ENCODE measurements around the gene MAST4. TPM values are rescaled to one million over a fixed set of nuclear protein-coding genes. Genes with fewer than 3 reads are reported as not detected.
A peak's percentile ranks its signal among the peaks of the same experiment; 100 is the strongest.

MAST4 gene
- total and polyA plus RNA-seq, 2 of the 4 experiments (the other 2 are of a cell fraction) = 4.8 to 6.8 TPM

DNA sequence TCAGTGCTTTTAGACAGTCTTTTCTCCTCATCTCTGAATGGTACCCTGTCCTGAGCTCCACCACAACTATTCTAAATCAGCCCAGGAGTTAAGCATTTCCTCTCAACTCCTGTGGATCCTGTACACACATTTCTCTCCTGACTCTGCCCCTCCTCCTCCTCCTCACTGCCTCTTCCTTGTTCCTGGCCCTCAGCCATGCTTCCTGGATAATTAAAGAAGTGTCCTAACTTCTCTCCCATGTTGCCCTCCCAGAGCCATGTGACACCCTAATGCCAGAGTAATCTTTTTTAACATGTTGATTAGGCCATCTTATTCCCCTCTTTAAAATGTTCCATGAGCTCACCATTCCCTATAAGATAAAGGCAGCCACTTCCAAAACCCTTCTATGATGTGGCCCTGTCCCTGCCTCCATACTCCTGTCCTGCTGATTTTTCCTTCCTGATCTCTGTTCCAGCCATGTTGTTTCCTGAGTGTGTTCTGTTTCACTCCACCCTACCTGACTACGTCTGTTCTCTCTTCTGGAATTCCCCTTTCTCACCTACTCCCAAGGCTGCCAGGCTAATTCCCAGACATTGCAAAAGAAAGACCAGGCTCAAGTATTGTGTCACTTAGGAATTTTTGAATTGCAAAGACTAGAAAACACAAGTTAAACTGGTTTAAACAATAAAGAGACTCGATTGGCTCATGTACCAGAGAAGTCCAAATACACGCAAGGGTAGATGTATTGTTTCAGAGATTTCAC, 295.2 kb downstream of the MAST4 start:
- DNase-seq (peak; percentile 43), ATAC-seq (ENCODE audit: low read depth) (no peak)
- Histone ChIP-seq H2BK15ac (ENCODE audit: low read depth, low read length) (no peak overlapping the region), H3K56ac (ENCODE audit: extremely low read depth, insufficient read depth, low read length) (no peak overlapping the region), H2AK5ac (ENCODE audit: low read depth, low read length) (no peak overlapping the region), H2BK120ac (ENCODE audit: low read depth, low read length) (no peak overlapping the region), H3K4me2 (ENCODE audit: low read depth, low read length) (no peak overlapping the region), H3K14ac (replicated peaks; ENCODE audit: low read depth, low read length) (no peak overlapping the region), H4K8ac (ENCODE audit: low read depth in 2 of 2, low read length in 2 of 2) (no peak overlapping the region), H3K4ac (ENCODE audit: low read depth, low read length) (no peak overlapping the region), H3K18ac (ENCODE audit: low read depth, low read length) (peak overlapping the region; percentile 29; the same call in 1 of the 2 replicates), H3K4me1 (ENCODE audit: control insufficient read depth, insufficient read depth, low read length) (no peaks in the 10 kb centered on the region; the same call in none of the 2 replicates), H2BK5ac (ENCODE audit: low read depth, low read length, poor library complexity, severe bottlenecking) (no peak overlapping the region), H4K91ac (ENCODE audit: insufficient read depth, low read depth, low read length) (no peak overlapping the region), H2BK20ac (ENCODE audit: low read depth, low read length) (no peak overlapping the region), H4K5ac (ENCODE audit: low read depth, low read length) (no peak overlapping the region), H3K9me3 (ENCODE audit: control insufficient read depth, insufficient read depth, low read length) (no peaks in the 10 kb centered on the region), H2AK9ac (replicated peaks; ENCODE audit: low read depth, low read length, poor library complexity) (no peak overlapping the region), H3K23ac (ENCODE audit: low read depth, low read length) (no peak overlapping the region), H3K9me1 (ENCODE audit: insufficient read depth, low read length) (no peaks in the 10 kb centered on the region), H3K36me3 (ENCODE audit: control insufficient read depth, insufficient read depth, low read length) (no peaks in the 10 kb centered on the region), H2AFZ (replicated peaks; ENCODE audit: low read length, poor library complexity) (no peak overlapping the region), H3K9ac (ENCODE audit: low read depth, low read length) (no peak overlapping the region), H3K27me3 (ENCODE audit: control insufficient read depth, insufficient read depth, low read length) (no peaks in the 10 kb centered on the region; the same call in 1 of the 2 replicates), H3K27ac (ENCODE audit: insufficient read depth, low read length) (no peak overlapping the region), H4K20me1 (ENCODE audit: insufficient read depth, low read length) (no peaks in the 10 kb centered on the region), H3K79me1 (ENCODE audit: low read depth in 1 of 2, low read length in 2 of 2) (no peaks in the 10 kb centered on the region), H3K4me3 (ENCODE audit: insufficient read depth, low read depth, low read length) (no peak overlapping the region)
- TF ChIP-seq MAZ (IDR thresholded peaks at IDR 0.05; ENCODE audit: borderline replicate concordance, low read depth, low read length) (no peak), RAD21 (IDR thresholded peaks at IDR 0.05; ENCODE audit: low read length) (no peak), CEBPB (IDR thresholded peaks at IDR 0.05; ENCODE audit: low read depth, low read length) (no peak), RFX5 (IDR thresholded peaks at IDR 0.05; ENCODE audit: low read depth, low read length) (no peak), SMC3 (IDR thresholded peaks at IDR 0.05; ENCODE audit: low read depth, low read length) (no peak), POLR2A (IDR thresholded peaks at IDR 0.05; ENCODE audit: low read depth, low read length) (no peak), CHD1 (IDR thresholded peaks at IDR 0.05; ENCODE audit: low read depth, low read length) (no peak), MXI1 (IDR thresholded peaks at IDR 0.05; ENCODE audit: borderline replicate concordance, low read depth, low read length) (no peak)
- CTCF ChIA-PET = no interaction called here
- dilution Hi-C loops (cut with HindIII; ENCODE audit: low sequenced_read_pairs, unreplicated experiment) = no loop called here
- POLR2A ChIA-PET (ENCODE audit: unreplicated experiment) = no interaction called here
- no CpG with 5 or more reads among the region's 3 CpGs for WGBS, 2 experiments (ENCODE audit: extremely low coverage in 2 of 2, insufficient read length in 1 of 2)
- intact Hi-C loops (cut with micrococcal nuclease) = no loop called here
- in situ Hi-C loops (cut with MboI; ENCODE audit: low sequenced_read_pairs) = no loop called here
- no TSS peak for BruUV-seq (replicated peaks)

All from IMR-90 (cell line).